GM19025 (cell line): Measurements from ENCODE around the gene SCAANT1.

Experiments
- ATAC-seq: cut with Tn5 transposase; IDR thresholded peaks from one replicate; pipeline ENCODE4 v1.9.1; 2021; ENCODE audit warnings: mild to moderate bottlenecking, low read depth, moderate library complexity; ENCODE audit not compliant: unreplicated experiment

Gene SCAANT1

DNA sequence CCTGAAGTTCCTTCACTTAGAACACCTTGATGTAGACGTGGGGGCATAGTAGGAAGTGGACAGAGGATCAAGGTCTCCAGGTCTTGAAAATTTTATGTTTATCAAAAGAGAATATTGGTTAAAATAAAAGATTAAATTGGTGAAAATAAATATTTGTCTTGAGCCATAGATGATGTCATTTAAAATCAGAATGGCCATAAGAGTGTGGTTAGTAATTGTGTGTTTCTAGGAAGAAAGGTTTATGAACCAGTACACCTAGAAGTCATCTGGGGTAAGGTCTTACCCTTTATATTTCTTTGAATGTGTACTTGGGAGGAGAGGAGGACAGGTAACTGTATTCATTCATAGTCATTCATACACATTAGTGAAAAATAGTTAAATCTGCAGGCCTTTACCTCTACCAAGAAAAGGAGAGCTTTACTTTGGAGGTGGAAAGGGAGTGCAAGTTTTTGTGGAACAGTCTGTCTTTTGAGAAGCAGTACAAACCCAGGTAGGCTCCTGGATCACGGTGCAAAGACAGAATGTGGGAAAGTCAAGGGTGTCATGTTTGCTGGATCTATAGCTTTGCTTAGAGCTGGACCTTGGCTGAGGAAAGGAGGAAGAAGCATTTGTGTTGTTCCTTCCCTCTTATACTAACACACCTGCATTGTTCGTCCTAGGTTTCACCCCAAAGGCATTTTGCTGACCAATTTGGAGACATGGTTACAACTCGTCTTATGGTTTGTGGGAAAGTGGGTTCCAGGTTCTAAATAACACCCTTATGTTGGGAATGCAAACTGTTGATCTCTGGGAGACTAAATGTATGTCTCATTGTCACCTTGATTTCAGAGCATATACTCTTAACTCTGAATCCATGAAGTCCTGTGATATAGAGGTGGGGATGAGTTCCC is 6.2 kb downstream of the SCAANT1 start:
- ATAC-seq, result no peak

DNA sequence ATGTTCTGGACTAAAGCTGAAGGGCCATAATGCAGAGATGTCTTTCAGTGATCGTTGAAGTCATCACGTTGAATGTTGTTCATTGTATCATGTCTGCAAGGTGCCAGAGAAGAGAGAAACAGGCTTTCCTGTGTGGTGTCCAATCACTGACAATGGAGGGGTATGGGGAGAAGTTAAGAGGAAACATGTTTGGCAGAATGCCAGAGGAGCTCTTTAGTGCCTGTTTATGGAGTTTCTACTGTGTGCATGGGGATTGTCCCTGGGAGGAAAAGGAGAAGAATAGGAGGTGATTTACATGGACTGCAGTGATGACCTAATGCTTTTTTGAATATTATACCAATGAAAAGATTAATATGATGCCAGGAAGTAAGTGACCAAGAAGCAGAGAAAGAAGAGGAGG is 11.7 kb downstream of the SCAANT1 start:
- no peak for ATAC-seq

GRCh38 chr3:63900010-63900409 is 12.2 kb downstream of the SCAANT1 start:
- ATAC-seq, result no peak

DNA sequence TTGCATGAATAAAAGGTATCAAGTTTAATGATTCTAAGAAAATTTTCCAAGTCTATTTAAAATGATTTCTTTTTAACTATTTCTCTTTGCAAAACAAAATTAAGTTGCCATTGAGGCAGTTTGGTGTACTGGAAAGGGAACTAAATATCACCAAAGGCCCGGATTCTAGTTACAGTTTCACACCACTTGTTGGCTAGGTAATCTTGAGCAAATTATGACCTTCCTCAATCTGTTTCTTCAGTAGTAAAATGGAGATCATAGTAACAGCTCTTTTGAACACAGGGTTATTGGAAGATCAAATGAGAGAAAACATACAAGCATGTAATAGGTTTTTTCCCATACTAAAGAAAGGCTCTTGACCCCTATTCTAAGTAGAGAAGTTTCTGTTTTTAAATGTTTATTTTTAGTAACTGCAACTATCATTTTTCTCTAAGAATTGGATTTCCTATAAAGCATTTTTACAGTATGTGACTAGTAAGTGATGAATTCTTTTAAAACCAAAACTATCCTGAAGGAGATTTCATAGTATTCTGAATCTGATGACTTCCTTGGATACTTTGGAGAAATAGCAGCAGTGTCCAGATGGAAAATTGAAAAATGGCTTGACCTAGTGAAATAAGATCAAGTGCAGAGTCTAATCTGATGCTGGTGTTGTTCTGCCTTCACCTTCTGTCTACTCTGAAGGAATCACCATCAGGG is 15.7 kb downstream of the SCAANT1 start:
- ATAC-seq, result peak; percentile 59

DNA sequence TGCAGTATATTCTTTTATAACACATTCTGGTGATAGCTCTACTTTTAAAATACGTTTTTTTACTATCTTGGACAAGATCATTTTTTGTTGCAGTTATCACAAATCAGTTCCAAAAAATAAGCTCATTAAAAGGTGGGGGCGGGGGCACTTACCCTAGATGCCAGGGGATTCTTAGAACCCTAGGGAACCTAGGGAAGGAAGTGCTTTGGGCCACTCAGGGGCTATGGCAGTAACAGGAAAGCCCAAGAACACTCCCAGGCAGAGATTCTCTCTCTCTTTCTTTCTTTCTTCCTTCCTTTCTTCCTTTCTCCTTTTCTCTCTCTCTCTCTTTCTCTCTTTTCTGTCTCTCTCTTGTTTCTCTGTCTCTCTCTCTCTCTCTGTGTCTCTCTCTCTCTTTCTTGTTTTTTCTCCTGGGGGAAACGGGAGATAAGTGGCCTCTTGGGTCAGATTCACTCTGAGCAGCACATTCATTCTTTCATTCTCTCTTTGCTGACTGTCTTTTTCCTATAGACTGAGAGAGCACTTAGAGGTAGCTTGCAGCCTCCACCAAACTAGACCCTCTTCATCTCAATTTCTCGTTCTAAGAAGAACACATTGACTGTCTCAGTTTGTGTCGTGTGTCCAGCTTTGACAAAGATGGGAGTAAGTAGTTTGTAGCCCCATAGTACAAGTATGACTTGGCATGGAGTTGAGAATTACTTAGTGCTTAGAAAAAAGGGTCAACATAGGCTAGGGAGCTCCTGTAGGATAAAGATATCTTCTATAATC is 16.6 kb downstream of the SCAANT1 start:
- ATAC-seq, result no peak

DNA sequence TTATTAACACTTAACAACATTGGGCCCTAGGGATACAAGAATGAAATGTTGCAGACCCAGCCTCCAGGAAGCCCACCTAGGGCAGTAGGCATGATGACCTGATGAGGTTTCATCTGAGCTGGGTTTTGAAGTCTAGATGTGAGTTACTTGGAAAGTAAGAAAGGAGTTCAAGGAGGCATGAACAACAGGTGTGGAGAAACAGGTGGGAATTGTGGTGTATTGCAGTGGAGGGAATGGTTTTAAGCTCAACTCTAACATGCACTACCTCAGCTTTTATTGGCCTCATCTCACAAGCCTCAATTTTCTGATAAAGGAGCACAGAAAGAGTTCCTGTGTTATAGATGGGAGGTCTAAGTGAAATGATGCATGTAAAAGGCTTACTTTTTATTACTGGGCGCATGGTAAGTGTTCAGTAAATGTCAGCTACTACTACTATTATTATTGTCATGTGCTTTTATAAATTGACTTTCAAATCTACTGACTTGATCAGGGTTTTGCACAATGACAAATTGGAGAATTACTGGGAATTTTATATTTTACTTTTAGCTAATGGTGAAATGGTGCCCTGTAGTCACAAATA is 19.3 kb downstream of the SCAANT1 start:
- no peak for ATAC-seq

- no peak for ATAC-seq
Measured at GRCh38 chr3:63891518-63891917, 20.7 kb downstream of the SCAANT1 start.

DNA sequence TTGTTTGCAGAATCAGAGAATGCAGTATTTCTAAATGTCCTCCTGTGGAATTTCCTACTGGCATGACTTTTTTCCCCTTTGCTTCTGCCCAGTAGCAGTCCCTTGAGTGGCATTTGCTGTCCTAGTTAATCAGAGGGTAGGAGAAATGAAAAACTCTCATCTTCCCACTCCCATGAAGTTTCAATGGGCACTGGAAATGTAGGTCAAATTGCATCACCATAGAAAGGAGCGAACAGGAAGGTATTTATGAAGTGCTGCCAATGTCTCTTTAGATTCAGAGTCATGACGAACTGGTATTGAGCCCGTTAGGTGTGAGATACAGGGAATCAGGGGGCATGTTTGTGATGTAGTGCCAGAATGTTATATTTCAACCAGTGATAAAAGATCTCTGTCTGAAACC is 25.3 kb downstream of the SCAANT1 start:
- no peak for ATAC-seq

- no peak for ATAC-seq
Measured at GRCh38 chr3:63880653-63881052, 31.5 kb downstream of the SCAANT1 start.

- no peak for ATAC-seq
Measured at GRCh38 chr3:63878394-63879060, 33.7 kb downstream of the SCAANT1 start.

- no peak for ATAC-seq
Measured at GRCh38 chr3:63877737-63878393, 34.3 kb downstream of the SCAANT1 start.

GRCh38 chr3:63876260-63876659 is 35.9 kb downstream of the SCAANT1 start:
- no peak for ATAC-seq

DNA sequence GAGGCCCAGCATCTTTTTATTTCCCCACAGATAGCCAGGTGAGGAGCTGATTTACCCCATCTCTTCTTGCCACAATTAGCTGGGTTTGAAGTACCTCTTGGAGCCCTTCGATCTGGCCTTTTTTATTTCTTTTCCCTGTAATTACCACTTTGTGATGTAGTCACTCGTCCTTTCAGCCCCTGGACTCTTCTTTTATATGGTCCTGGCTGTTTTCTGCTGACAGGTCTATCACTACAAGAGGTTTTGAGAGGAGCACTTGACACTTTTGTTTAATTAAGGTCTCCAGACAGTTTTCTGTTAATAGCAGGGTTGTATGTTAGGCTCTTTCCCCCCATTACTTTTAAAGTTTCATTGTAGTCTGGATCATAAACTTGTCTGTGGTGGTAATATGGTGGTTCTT is 36.7 kb downstream of the SCAANT1 start:
- no peak for ATAC-seq

GRCh38 chr3:63874769-63875168 is 37.4 kb downstream of the SCAANT1 start:
- no peak for ATAC-seq

GRCh38 chr3:63872135-63872924 is 39.9 kb downstream of the SCAANT1 start:
- ATAC-seq, result no peak

- ATAC-seq, result no peak
Measured at GRCh38 chr3:63870615-63871005, 41.6 kb downstream of the SCAANT1 start.

GRCh38 chr3:63869940-63870614 is 42.1 kb downstream of the SCAANT1 start:
- ATAC-seq, result no peak

GRCh38 chr3:63867225-63867624 is 45.0 kb downstream of the SCAANT1 start:
- no peak for ATAC-seq
